ENCODE data around the gene PDE8A. TPM values are rescaled to one million over a fixed set of nuclear protein-coding genes. Genes with fewer than 3 reads are reported as not detected.
"Not testable (repeated sequence)": the region's sequence is repeated elsewhere in the genome, so short reads cannot be mapped to it uniquely, and the experiment has no call there.

Gene PDE8A
- total RNA-seq, 1 donor from 2014 or later: 12.5 TPM

DNA sequence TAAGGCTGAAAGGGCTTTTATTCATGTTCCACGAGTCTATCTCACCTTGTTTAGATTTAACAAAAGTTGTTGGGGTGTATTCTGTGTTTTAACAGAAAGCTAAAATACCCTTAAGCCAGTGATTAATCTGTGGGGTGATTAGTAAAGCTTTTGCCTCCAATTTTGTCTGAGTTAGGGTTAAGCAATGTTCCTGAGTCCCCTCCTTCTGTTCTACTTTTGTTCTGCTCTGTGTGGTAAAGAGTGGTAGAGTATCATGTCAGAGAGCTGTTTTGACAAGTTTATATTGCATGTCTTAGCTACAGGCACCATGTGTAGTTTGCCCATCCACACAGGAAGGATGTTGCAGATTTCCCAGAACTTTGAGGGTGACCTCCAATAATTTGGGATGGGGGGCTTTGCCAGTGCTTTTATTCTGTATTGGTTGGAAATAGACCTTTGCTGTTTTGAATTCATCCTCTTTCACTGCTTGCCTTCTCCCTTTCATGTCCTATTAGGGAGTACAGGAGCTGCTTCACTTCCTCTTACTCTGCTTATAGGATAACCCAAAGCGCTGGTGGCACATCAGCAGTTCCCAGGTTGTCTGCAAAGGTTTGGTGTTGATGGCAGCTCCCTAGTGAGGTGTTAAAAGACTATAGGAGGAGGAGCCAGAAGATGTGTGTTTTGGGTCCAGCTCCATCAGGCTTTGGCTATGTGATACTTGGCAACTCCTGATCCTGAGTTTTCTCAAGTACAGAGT, 7.4 kb downstream of the PDE8A start:
- intact Hi-C loops (cut with micrococcal nuclease): loop anchor here (10.0 kb wide), 1 partner anchor 274 kb away; the partner anchor contains the start of gene SEC11A

DNA sequence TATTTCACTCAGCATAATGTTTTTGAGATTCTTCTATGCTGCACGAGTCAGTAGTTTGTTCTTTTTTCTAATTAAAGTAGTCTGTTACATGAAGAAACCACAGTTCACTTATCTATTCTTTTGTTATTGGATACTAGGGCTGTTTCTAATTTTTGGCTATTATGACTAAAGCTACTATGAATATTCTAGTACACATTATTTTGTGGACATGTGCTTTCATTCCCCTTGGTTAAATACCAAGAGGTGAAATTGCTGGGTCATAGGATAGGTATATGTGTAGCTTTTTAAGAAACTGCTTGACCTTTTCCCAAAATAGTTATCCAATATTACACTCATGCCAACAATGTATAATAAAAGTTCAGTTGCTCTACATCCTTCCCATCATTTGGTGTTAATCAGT, 8.9 kb downstream of the PDE8A start:
- intact Hi-C loops (cut with micrococcal nuclease): no loop called here

DNA sequence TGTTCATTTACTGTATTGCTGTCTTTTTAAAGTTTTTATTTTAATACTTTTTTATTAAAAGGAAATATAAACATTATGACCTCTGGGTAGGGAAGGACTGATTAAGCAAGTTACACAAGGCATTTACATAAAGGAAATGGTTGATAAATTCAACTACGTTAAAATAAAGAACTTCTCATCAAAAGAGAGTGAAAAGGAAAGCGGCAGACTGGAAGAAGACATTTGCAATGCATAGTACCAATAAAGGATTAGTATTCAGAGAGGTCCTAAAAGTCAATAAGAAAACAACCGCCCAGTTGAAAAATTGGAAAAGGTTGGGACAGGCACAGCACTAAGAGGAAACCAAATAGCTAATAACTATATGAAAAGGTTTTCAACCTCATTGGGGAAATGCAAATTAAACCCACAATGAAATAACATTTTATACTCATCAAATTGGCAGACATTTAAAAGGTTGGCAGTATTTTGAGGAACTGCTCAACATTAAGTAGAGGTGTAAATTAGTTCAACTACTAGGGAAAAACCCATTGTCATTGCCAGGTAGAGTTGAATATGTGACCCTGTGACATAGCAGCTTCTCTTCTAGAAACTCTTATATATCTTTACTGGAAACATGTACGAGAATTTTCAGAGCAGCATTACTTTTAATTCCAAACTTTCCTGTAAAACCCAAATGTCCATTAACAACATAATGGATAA, 9.5 kb downstream of the PDE8A start:
- intact Hi-C loops (cut with micrococcal nuclease): no loop called here

DNA sequence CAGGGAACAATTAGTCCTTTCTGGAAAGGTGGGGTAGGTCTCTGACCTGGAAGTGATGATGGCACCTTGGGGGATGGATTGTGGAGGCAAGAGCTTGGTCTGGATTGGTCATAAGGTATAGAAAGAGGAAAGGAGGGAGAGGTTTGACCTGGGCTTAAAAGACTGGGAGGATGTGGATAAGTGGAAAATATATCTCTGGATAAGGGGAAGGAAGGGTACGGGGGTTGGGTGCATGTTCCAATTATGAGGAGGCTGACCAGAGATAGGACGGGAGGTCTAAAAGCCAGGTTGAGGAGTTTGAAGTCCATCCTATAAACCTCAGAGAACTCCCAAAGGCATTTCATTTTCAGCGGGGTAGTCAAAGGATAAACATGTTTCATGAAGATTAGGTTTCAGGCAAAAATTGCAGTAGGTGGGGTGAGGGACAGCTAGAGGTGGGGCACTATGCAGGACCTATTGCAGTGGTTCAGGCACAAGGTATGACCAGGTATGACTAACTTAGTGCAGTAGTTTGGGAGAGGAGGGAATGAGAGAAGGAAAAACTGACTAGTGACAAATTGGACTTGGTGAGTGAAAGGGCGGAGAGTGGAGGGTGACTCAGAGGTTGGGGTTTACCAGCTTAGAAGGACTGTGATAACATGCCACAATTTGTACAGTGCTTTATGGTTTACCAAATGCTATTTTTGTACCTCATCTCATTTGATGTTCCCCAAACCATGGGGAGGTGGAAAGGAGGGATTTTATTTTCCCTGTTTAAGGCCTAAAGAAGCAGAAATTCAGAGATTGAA, 10.7 kb downstream of the PDE8A start:
- intact Hi-C loops (cut with micrococcal nuclease): no loop called here

DNA sequence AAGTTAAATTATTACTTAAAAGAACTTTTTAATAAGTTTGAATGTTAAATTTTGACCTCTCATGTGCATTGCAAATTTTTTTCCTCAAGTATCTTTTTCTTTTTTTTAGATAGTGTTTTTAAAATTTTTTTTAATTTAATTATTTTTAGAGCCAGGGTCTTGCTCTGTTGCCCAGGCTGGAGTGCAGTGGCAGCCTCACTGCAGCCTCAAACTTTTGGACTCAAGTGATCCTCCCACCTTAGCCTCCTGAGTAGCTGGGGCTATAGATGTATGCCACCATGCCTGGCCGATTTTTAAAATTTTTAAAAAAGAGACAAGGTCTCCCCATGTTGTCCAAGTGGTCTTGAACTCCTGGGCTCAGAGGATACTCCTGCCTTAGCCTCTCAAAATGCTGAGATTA, 14.4 kb downstream of the PDE8A start:
- intact Hi-C loops (cut with micrococcal nuclease): no loop called here

DNA sequence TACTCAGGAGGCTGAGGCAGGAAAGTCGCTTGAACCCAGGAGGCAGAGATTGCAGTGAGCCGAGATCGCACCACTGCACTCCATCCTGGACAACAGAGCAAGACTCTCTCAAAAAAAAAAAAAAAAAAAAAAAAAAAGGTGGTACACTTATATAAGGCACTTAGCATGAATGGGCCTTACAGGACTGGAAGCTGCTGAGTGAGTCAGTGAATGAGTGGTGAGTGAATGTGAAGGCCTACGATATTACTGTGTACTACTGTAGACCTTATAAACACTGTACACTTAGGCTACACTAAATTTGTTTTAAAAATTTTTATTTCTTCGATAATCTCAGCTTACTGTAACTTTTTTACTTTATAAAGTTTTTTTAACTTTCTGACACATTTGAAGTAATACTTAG, 15.1 kb downstream of the PDE8A start:
- intact Hi-C loops (cut with micrococcal nuclease): not testable (repeated sequence)

DNA sequence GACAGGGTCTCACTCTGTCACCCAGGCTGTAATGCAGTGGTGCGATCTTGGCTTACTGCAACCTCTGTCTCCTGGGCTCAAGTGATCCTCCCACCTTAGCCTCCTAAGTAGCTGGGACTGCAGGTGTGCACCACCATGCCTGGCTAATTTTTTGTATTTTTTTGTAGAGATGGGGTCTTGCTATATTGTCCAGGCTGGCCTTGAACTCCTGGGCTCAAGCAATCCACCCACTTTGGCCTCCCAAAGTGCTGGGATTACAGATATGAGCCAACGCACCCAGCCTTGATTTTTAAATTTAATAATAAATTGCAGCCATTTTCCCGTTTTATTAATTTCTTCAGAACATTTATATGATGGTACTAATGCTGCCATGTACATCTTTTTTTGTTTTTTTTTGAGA, 15.6 kb downstream of the PDE8A start:
- intact Hi-C loops (cut with micrococcal nuclease): not testable (repeated sequence)

DNA sequence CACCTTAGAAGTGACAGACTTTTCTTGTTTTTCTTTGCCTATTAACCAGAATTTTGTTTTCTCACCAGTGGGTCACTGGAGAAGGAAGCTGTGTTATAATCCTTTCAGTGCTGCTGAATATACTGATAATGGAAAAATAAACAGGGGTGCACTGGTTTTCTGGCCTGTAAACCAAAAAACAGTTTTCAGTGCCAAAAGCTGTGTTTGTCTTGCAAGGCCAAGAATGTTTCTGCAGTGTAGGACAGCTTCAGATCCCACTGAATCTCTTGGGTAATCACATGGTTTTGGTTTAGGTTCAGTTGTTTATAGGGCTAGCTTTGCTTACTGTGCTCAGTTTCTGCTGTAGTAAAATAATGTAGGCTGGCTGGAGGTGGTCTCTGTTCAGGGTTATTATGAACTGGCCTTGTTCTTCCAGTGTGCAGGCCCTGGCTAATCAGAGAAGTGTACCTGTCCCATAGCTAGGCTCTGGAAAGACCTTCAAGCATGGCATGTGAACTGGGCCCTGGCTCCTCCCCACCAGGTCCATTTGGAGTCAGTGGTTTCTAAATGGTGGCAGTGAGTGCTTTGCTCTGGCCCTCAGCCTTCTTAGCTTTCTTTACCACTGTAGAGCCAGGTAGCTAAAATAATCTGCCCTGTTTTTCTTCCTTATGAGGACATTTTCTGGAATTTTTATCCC, 18.7 kb downstream of the PDE8A start:
- intact Hi-C loops (cut with micrococcal nuclease): no loop called here

DNA sequence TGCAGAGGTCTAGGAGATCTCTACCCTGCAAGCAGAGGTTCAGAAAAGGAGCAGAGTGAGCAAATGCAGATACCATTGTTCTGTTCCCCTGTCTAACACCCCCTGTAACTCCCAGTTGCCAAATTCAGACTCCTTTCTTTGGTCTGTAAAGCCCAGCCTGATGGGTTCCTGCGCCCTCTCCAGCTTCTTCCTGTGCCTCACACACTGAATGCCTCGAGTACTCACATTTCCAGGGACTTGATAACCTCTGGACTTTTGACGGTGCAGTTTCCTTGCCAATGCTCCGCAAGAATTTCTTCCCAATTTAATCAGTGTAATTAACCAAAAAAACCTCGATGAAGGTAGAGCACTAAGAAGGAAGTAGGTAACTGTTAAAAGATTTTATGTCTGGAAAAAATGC, 19.3 kb downstream of the PDE8A start:
- intact Hi-C loops (cut with micrococcal nuclease): no loop called here

DNA sequence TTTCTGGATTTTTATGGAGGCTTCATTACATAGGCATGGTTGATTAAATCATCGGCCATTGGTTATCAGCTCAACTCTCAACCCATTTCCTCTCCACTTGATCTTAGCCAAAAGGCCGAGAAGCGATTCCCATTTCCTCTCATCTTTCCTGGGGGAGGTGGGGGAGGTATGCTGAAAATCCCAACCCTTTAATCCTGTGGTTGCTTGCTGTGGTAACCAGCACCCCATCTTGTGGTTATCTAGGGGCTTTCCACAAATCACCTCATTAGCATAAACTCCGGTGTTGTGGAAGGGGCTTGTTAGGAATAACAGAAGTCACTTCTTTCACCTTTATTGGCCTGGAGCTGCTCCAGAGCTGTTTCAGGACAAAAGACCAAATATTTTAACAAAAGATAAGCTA, 20.9 kb downstream of the PDE8A start:
- intact Hi-C loops (cut with micrococcal nuclease): no loop called here

DNA sequence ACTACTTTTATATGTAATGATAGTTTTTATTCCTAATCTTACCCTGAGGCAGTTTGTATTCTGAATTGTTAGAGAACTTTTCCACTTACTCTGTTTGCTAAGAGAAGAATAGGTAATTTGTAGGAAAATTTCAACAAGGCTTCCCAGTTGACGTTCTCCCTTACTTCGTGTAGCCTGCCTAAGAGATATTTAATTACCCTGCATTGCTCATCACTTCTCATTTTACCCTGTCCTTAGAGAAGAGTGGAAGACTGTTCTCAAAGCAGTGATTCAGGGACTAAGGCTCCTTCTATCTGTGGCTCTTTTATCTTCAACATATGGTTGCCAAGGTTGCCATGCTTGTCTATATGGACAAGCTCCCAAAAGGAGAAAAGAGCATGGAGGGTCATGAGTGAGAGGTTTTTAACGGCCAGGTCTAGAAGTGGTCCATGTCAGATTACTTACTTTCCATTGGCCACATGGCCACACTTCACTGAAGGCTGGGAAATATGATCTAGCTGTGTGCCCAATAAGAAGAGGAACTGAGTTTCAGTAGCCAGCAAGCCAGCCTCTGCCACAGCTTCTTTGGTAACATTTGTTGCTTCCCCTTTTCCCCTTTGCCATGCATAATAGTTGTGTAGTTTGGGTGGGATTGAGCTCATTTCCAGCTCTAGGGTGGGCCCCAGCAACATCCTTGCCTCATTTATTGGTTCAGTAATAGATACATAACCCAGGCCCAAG, 22.1 kb downstream of the PDE8A start:
- intact Hi-C loops (cut with micrococcal nuclease): no loop called here

DNA sequence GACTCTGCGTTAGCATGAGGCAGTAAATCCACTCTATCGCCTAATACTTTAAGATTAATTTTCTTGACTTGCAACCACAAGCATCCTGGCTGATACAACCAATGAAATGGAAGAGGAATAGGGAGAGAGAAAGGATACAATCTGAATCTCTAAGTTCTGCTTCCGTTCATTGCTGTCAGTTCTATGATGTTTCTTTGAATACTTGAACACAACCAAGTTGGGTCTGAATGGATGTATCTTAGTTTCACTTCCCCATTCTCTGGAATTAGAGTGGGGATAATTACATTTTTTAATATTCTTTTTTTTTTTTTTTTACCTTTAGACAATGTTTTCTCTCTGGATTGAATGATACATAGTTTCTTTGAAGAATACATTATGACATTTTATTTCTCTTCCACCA, 22.9 kb downstream of the PDE8A start:
- intact Hi-C loops (cut with micrococcal nuclease): no loop called here

DNA sequence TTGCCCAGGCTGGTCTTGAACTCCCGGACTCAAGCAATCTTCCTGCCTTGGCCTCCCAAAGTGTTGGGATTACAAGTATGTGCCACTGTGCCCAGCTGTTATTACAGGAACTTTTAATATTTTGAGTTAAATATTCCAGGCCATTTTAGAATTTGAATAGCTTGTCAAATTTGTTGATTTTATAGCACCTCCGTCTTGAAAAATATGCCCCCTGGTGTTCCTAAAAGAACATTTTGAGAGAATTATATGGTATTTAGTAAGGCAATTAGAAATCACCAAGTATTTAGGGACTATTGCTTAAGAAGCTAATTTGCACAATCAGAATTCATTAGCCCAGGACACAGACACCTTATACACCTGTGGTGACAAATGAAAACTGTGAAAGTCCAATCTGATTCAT, 23.7 kb downstream of the PDE8A start:
- intact Hi-C loops (cut with micrococcal nuclease): no loop called here

DNA sequence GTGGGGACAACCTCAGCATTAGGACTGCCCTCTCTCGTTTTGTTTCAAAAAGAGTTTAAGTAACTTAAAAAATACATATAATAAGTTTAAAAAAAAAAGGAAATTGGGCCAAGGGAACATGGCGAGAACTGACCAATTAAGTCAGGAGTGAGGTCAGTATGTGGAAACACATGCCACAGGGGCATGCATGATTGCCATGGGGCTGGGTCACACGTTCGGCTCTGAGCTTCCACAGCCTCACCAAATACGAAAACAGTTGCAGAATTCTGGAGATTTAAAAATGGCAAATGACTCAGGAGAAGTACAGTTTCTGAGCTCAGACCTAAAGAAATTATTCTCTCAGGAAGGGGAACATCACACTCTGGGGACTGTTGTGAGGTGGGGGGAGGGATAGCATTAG, 24.1 kb downstream of the PDE8A start:
- intact Hi-C loops (cut with micrococcal nuclease): no loop called here

DNA sequence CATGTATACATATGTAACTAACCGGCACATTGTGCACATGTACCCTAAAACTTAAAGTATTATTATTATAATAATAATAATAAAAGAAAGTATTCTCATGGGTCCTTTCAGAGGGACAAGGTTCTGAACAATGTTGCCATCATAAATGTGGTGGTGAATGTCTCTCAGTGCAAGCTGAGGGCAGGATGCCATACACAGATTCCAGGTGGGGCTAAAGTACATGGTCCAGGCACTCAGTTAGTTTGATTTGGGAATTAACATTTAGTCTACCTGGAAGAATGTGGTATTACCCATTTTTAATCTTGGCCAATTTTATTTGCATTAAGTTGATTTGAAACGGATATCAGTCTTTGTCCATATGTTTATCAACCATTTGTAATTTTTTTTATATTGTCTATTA, 24.5 kb downstream of the PDE8A start:
- intact Hi-C loops (cut with micrococcal nuclease): no loop called here

DNA sequence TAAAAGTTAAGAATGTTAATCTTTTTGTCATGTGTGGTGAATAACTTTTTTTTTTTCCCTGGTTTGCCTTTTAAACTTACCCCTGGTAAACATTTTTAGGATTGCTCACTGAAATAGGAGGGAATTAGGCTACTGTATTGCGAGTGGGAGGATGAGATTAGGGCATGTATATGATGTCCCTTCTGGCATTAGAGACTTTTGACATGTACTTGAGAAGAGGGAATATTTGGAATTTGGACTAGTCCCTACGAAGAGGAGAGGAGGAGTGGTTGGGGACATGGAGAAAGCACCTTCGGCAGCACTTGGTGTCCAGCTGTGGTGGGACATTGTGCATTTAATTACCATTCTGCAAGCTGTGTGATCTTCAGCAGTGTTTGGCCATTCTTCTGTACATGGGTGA, 25.0 kb downstream of the PDE8A start:
- intact Hi-C loops (cut with micrococcal nuclease): no loop called here

DNA sequence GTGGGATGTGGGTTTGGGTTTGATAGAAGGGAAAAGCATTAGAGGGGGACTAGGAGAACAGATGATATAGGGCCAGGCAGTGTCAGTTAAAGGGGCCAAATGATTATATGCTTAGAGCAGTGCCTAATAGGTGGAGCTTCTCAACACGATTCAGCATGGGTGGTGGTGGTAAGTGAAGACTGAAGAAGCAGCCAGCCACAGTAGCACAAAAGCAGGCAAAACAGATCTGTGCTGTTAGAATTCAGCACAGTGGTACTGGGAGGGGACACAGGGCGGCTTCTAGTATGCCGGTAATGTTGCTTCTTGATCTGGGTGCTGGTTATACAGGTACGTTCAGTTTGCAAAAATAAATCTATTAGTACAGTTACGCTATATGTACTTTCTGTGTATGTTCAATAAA, 25.5 kb downstream of the PDE8A start:
- intact Hi-C loops (cut with micrococcal nuclease): no loop called here

DNA sequence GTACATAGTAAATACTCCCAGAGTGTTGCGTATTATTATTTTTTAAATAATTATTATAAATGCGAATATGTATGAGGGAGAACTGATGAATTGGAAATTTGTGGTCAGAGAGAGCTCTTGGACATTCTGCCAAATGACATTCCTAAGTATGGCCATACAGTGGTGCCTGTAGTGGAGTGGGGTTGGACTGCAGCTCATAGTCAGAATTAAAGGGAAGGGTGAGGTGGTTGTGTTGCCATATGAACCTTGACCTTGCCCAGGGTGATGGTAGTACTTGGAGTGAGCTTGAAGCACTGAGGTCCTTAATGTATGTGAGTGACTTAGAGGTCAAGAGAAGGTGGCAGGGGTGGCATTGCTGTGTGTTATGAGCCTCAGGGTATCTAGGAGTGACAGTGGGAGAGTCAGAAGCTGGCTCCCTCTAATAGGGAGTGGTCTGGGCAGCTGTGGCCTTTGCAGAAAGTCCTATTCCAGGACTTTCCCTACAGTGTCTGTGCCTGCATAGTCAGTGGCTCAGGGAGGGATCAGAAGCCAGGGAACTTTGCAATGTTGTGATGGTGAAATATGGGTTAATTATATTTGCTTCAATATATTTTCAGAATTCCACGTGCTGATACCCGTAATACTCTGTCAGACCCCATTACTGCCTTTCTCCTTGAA, 26.2 kb downstream of the PDE8A start:
- intact Hi-C loops (cut with micrococcal nuclease): no loop called here

DNA sequence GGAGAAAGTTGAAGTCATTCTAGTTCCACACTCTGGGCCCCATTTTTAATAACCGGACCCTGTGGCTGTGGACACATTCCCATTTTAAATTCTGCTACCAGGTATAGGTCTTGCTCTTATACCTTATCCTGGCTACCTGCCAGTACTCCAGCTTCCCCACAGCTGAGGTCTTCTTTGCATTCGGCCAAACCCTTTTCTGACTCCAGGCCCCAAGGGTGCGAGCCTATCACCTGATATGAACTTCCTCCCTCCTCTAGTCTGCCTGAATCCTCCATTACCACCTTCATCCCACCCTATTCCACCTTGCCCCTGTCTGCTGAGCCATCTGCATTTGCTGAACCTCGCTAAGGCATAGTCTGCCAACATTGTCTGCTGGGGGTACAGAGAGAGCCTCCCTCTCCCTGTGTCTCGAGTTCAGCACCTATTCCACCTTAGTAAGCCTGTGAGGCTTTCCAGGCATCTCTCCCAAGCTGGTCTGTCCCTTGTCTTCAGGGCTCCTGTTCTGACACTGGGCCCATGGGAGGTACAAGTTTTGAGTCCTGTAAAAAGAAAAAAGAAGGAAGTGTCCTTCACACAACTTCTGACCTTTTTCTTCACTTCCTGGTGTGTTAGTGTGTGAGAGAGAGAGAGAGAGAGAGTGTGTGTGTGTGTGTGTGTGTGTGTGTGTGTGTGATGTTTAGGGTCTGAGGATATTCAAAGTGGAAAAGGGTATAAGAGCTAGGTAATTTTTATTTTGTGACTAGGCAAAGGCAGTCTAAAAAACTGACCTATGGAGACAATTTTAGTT, 27.0 kb downstream of the PDE8A start:
- intact Hi-C loops (cut with micrococcal nuclease): no loop called here

DNA sequence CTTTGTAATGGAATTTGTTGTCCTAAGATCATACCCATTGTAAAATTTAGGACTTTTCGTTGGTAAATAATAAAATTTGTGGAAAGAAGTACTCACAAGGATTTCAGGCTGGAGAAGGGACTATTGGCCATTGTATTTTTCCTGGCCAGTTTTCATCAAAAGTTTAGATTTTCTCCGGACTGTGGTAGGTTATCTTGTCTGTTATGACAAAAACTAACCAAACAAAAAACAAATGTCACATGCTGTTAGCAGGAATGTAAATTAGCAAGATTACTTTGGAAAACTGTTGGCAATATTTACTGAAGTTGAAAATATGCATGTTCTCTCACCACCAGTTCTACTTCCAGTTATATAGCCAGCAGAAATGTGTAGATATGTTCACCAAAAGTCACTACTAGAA, 27.8 kb downstream of the PDE8A start:
- intact Hi-C loops (cut with micrococcal nuclease): no loop called here

All from T-helper 2 cell treated with Interferon-gamma antibody and Interleukin-4, amounts not matched to agents 100 ng/mL and 5 ng/mL, for 36 hours (primary cell).